PC-3 (cell line): ENCODE data around the gene CCNL2.

Source experiments
- EZH2 ChIP-seq: fragments of 300-600 bp; sonication (generic); IDR thresholded peaks from one replicate; pipeline ENCODE4 v1.6.1; 2017; ENCODE audit warnings: antibody characterized with exemption, mild to moderate bottlenecking, low read length; ENCODE audit not compliant: unreplicated experiment
- TF ChIP-seq, protein P1 (sequence below): fragments of 300-600 bp; sonication (generic); conservative IDR thresholded peaks from 2 replicates; pipeline ENCODE4 v1.5.1; 2017; ENCODE audit warnings: antibody characterized with exemption, low read depth, mild to moderate bottlenecking, low read length

DNA sequence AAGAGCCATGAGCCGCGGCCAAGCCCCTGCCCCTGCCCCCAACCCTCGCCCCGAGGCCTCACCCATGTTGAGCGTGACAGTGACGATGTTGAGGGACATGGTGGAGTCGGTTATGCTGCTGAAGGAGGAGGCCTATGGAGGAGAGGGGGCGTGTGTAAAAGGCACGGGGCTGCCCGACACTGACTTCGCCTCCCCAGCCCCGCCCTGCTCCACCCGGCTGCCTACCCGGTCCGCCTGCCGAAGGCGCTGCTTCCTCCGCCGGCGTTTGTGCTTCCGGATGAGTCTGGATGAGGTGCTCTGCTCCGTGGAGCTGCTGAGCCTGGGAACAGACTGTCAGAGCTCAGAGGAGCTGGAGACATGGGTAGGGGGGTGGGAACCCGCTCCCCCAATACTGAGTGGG lies 59.0 kb downstream of the CCNL2 start:
- TF ChIP-seq, protein P1, sequence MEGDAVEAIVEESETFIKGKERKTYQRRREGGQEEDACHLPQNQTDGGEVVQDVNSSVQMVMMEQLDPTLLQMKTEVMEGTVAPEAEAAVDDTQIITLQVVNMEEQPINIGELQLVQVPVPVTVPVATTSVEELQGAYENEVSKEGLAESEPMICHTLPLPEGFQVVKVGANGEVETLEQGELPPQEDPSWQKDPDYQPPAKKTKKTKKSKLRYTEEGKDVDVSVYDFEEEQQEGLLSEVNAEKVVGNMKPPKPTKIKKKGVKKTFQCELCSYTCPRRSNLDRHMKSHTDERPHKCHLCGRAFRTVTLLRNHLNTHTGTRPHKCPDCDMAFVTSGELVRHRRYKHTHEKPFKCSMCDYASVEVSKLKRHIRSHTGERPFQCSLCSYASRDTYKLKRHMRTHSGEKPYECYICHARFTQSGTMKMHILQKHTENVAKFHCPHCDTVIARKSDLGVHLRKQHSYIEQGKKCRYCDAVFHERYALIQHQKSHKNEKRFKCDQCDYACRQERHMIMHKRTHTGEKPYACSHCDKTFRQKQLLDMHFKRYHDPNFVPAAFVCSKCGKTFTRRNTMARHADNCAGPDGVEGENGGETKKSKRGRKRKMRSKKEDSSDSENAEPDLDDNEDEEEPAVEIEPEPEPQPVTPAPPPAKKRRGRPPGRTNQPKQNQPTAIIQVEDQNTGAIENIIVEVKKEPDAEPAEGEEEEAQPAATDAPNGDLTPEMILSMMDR: no peak
- no peak for TF ChIP-seq EZH2
